Large intestine (tissue), 12 donors: ENCODE measurements around the gene USP17L11. TPM values are rescaled to one million over a fixed set of nuclear protein-coding genes. Genes with fewer than 3 reads are reported as not detected.
"Not testable (repeated sequence)": the region's sequence is repeated elsewhere in the genome, so short reads cannot be mapped to it uniquely, and the experiment has no call there.

Source experiments
- DNase-seq, 2 donors: peaks; one replicate each; pipeline versions ENCODE4 v3.0.0 to v3.0.0-alpha.2; 2013
- H3K27ac ChIP-seq: one replicate; pipeline ENCODE4 v1.5.1; 2013; ENCODE audit warnings: low read length
- H3K27me3 ChIP-seq: 2 replicates; pipeline ENCODE4 v1.6.1; 2013; ENCODE audit warnings: low read length; ENCODE audit not compliant: control insufficient read depth, insufficient read depth
- H3K36me3 ChIP-seq: 2 replicates; pipeline ENCODE4 v1.6.1; 2013; ENCODE audit warnings: low read length; ENCODE audit not compliant: control insufficient read depth, insufficient read depth
- H3K4me1 ChIP-seq: one replicate; pipeline ENCODE4 v1.6.1; 2013; ENCODE audit warnings: low read length; ENCODE audit not compliant: control insufficient read depth, insufficient read depth
- H3K4me3 ChIP-seq: one replicate; pipeline ENCODE4 v1.5.1; 2013; ENCODE audit warnings: low read length
- H3K9me3 ChIP-seq: one replicate; pipeline ENCODE4 v1.6.1; 2013; ENCODE audit warnings: mild to moderate bottlenecking, low read depth, low read length, moderate library complexity; ENCODE audit not compliant: control insufficient read depth
- WGBS: methylation state at CpG from one replicate; pipeline ENCODE4 v1.1.5; 2013; ENCODE audit warnings: low lambda C conversion rate; ENCODE audit not compliant: insufficient coverage; 5-methylcytosine and 5-hydroxymethylcytosine counted together
- long read RNA-seq, 11 donors: transcript quantifications; one replicate each; lab custom pipeline, GENCODE V29; 2026
- polyA plus RNA-seq: library from polyadenylated mRNA; unstranded; fragments of 120-200 nt; gene quantifications from one replicate; pipeline ENCODE4 v1.2.1, GENCODE V29; 2013

The USP17L11 gene, protein sequence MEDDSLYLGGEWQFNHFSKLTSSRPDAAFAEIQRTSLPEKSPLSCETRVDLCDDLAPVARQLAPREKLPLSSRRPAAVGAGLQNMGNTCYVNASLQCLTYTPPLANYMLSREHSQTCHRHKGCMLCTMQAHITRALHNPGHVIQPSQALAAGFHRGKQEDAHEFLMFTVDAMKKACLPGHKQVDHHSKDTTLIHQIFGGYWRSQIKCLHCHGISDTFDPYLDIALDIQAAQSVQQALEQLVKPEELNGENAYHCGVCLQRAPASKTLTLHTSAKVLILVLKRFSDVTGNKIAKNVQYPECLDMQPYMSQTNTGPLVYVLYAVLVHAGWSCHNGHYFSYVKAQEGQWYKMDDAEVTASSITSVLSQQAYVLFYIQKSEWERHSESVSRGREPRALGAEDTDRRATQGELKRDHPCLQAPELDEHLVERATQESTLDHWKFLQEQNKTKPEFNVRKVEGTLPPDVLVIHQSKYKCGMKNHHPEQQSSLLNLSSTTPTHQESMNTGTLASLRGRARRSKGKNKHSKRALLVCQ
- polyA plus RNA-seq, result not detected
- long read RNA-seq, donor 1, result 0 reads
- long read RNA-seq, donor 2, result 0 reads
- long read RNA-seq, donor 3, result 0 reads
- long read RNA-seq, donor 4, result 0 reads
- long read RNA-seq, donor 5, result 0 reads
- long read RNA-seq, donor 6, result 0 reads
- long read RNA-seq, donor 7, result 0 reads
- long read RNA-seq, donor 8, result 0 reads
- long read RNA-seq, donor 9, result 0 reads
- long read RNA-seq, donor 10, result 0 reads
- long read RNA-seq, donor 11, result 0 reads

DNA sequence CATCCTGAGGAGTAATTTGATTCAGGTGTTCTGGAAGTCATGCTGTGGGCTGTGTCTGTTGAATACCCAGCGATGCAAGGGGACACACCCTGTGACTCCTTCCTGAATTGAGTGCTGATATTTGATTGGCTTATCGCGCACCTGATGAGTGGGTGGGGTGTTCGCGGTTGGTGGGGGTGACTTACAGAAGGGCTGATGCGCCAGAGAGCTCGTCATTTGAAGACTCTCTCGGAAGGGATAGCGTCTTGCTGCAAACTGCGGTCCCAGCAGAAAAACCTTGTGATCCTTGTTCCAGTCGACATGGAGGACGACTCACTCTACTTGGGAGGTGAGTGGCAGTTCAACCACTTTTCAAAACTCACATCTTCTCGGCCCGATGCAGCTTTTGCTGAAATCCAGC lies at the start of gene USP17L11:
USP17L11 (plus strand) TSS at position 301 of the 400 bp plus-strand sequence; CDS start at position 301, 0 bp downstream.
- H3K27ac ChIP-seq, H3K36me3 ChIP-seq, H3K4me1 ChIP-seq, DNase-seq, H3K4me3 ChIP-seq, H3K27me3 ChIP-seq, H3K9me3 ChIP-seq: not testable (repeated sequence)
- no CpG with 5 or more reads among the region's 14 CpGs for WGBS

- DNase-seq, H3K4me3 ChIP-seq: not testable (repeated sequence)
Measured at GRCh38 chr4:9165990-9166389, 49.2 kb upstream of the USP17L11 start.

GRCh38 chr4:9169791-9170459 lies 45.3 kb upstream of the USP17L11 start, which contains the start of gene FAM90A26:
Gene FAM90A26 (plus strand): TSS chr4:9170409. CDS start chr4:9173173, 2,764 bp downstream.
- DNase-seq, H3K27me3 ChIP-seq, H3K36me3 ChIP-seq, H3K9me3 ChIP-seq, H3K4me3 ChIP-seq, H3K27ac ChIP-seq, H3K4me1 ChIP-seq: not testable (repeated sequence)
- no CpG with 5 or more reads among the region's 11 CpGs for WGBS

More at GRCh38 chr4:9165990-9166389, 49.2 kb upstream of the USP17L11 start:
- H3K27me3 ChIP-seq, H3K4me1 ChIP-seq, H3K36me3 ChIP-seq, H3K27ac ChIP-seq, H3K9me3 ChIP-seq: not testable (repeated sequence)
- no CpG with 5 or more reads among the region's 8 CpGs for WGBS

DNA sequence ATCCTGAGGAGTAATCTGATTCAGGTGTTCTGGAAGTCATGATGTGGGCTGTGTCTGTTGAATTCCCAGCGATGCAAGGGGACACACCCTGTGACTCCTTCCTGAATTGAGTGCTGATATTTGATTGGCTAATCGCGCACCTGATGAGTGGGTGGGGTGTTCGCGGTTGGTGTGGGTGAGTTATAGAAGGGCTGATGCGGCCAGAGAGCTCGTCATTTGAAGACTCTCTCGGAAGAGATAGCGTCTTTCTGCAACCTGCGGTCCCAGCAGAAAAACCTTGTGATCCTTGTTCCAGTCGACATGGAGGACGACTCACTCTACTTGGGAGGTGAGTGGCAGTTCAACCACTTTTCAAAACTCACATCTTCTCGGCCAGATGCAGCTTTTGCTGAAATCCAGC lies 4.8 kb upstream of the USP17L11 start, which contains the start of gene USP17L10:
USP17L10 (plus strand) TSS at position 301 of the 400 bp plus-strand sequence; CDS start at position 301, 0 bp downstream.
- not testable (repeated sequence) for DNase-seq

GRCh38 chr4:9214701-9215100 lies 504 bp upstream of the USP17L11 start:
- H3K27ac ChIP-seq, DNase-seq, H3K4me3 ChIP-seq, H3K27me3 ChIP-seq, H3K4me1 ChIP-seq, H3K36me3 ChIP-seq, H3K9me3 ChIP-seq: not testable (repeated sequence)
- WGBS, result 93% methylated on average over 3 of the region's 14 CpGs

More for the DNA sequence above, 4.8 kb upstream of the USP17L11 start, which contains the start of gene USP17L10:
- not testable (repeated sequence) for H3K9me3 ChIP-seq, H3K4me3 ChIP-seq, H3K27ac ChIP-seq, H3K36me3 ChIP-seq, H3K4me1 ChIP-seq, H3K27me3 ChIP-seq
- WGBS, result no CpG with 5 or more reads among the region's 13 CpGs

GRCh38 chr4:9219852-9220251 lies 4.6 kb downstream of the USP17L11 start, which contains the start of gene USP17L12:
Gene USP17L12 (plus strand): TSS chr4:9220152. CDS start chr4:9220152, 0 bp downstream.
- no CpG with 5 or more reads among the region's 13 CpGs for WGBS

GRCh38 chr4:9224596-9224995 lies 9.4 kb downstream of the USP17L11 start, which contains the start of gene USP17L13:
Gene USP17L13 (plus strand): TSS chr4:9224896. CDS start chr4:9224896, 0 bp downstream.
- H3K36me3 ChIP-seq, H3K9me3 ChIP-seq, H3K4me1 ChIP-seq, H3K4me3 ChIP-seq, H3K27me3 ChIP-seq, DNase-seq, H3K27ac ChIP-seq: not testable (repeated sequence)
- WGBS, result no CpG with 5 or more reads among the region's 14 CpGs

More at GRCh38 chr4:9219852-9220251, 4.6 kb downstream of the USP17L11 start, which contains the start of gene USP17L12:
- not testable (repeated sequence) for H3K27me3 ChIP-seq, H3K36me3 ChIP-seq, H3K4me3 ChIP-seq, DNase-seq, H3K27ac ChIP-seq, H3K9me3 ChIP-seq, H3K4me1 ChIP-seq

- not testable (repeated sequence) for H3K9me3 ChIP-seq, H3K4me1 ChIP-seq, H3K4me3 ChIP-seq, H3K36me3 ChIP-seq, H3K27ac ChIP-seq, DNase-seq, H3K27me3 ChIP-seq
- WGBS, result no CpG with 5 or more reads among the region's 8 CpGs
Measured at GRCh38 chr4:9230249-9230648, 15.0 kb downstream of the USP17L11 start.

- not testable (repeated sequence) for H3K27me3 ChIP-seq, DNase-seq, H3K4me1 ChIP-seq, H3K9me3 ChIP-seq, H3K27ac ChIP-seq, H3K4me3 ChIP-seq, H3K36me3 ChIP-seq
- WGBS, result no CpG with 5 or more reads among the region's 15 CpGs
Measured at GRCh38 chr4:9234085-9234484, 18.9 kb downstream of the USP17L11 start, which contains the start of gene USP17L15. Gene USP17L15 (plus strand): TSS chr4:9234385. CDS start chr4:9234385, 0 bp downstream.

DNA sequence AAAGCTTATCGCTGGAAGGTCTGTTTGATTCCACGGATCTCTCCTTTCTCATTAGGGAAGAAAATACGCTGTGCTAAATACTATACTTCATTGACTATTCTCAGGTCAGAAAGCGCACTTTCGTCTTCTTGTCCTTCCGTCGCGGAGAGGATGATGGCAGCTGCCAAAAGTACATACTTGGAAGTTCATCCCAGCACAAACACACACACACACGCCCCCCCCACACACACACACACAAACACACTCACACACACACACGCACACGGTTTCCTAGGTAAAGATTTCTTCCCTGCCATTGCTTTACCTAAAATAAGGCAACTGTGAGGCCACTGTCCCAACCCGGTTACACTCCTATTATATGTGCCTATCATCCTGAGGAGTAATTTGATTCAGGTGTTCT lies 23.3 kb downstream of the USP17L11 start:
- DNase-seq, result peak in 1 of 2 donors; percentile 1
- H3K4me3 ChIP-seq, H3K27ac ChIP-seq, H3K9me3 ChIP-seq, H3K36me3 ChIP-seq, H3K27me3 ChIP-seq, H3K4me1 ChIP-seq: not testable (repeated sequence)
- no CpG with 5 or more reads among the region's 12 CpGs for WGBS
